Spinal cord (tissue), 10 donors: Measurements from ENCODE around the gene DPYSL5. TPM values are rescaled to one million over a fixed set of nuclear protein-coding genes. Genes with fewer than 3 reads are reported as not detected.
A peak's percentile ranks its signal among the peaks of the same experiment; 100 is the strongest.
"Not testable (repeated sequence)": the region's sequence is repeated elsewhere in the genome, so short reads cannot be mapped to it uniquely, and the experiment has no call there.

Experiments used
- DNase-seq, 6 donors: peaks; one replicate each; pipeline versions ENCODE4 v3.0.0 to v3.0.0-alpha.2; 2013 to 2015; ENCODE audit warnings: low spot score in 6 of 6, low read depth in 4 of 6
- H3K27ac ChIP-seq: one replicate; pipeline ENCODE4 v1.5.1; 2013; ENCODE audit warnings: low read depth, low read length, control low read depth
- H3K27me3 ChIP-seq: one replicate; pipeline ENCODE4 v1.6.1; 2013; ENCODE audit warnings: low read length; ENCODE audit not compliant: control insufficient read depth, insufficient read depth
- H3K36me3 ChIP-seq: one replicate; pipeline ENCODE4 v1.6.1; 2013; ENCODE audit warnings: low read length; ENCODE audit not compliant: control insufficient read depth, insufficient read depth
- H3K4me1 ChIP-seq: one replicate; pipeline ENCODE4 v1.6.1; 2013; ENCODE audit warnings: low read length; ENCODE audit not compliant: control insufficient read depth, insufficient read depth
- H3K4me3 ChIP-seq: one replicate; pipeline ENCODE4 v1.5.1; 2013; ENCODE audit warnings: low read depth, low read length, control low read depth
- H3K9me3 ChIP-seq: one replicate; pipeline ENCODE4 v1.6.1; 2013; ENCODE audit warnings: low read length; ENCODE audit not compliant: control insufficient read depth, insufficient read depth
- WGBS: methylation state at CpG from one replicate; pipeline ENCODE4 v1.1.5; 2013; ENCODE audit warnings: missing lambda C conversion rate; ENCODE audit not compliant: insufficient coverage; 5-methylcytosine and 5-hydroxymethylcytosine counted together
- polyA plus RNA-seq, 2 donors: library from polyadenylated mRNA; unstranded; fragments of 120-200 nt; gene quantifications; one replicate each; pipeline ENCODE4 v1.2.1, GENCODE V29; 2013; ENCODE audit not compliant: insufficient read length in 2 of 2
- total RNA-seq, 2 donors: library from RNA; depleted of rRNA in 1 of 2; stranded (reverse); fragments of 120-200 nt in 1 of 2; fragments of >200 nt in 1 of 2; gene quantifications; one replicate each; pipeline versions ENCODE4 v1.2.3 to v1.2.4, GENCODE V29; 2013 to 2014
- donor health status: healthy.

The DPYSL5 gene
- total and polyA plus RNA-seq, 4 donors, result 30.6 to 226 (median 141) TPM

DNA sequence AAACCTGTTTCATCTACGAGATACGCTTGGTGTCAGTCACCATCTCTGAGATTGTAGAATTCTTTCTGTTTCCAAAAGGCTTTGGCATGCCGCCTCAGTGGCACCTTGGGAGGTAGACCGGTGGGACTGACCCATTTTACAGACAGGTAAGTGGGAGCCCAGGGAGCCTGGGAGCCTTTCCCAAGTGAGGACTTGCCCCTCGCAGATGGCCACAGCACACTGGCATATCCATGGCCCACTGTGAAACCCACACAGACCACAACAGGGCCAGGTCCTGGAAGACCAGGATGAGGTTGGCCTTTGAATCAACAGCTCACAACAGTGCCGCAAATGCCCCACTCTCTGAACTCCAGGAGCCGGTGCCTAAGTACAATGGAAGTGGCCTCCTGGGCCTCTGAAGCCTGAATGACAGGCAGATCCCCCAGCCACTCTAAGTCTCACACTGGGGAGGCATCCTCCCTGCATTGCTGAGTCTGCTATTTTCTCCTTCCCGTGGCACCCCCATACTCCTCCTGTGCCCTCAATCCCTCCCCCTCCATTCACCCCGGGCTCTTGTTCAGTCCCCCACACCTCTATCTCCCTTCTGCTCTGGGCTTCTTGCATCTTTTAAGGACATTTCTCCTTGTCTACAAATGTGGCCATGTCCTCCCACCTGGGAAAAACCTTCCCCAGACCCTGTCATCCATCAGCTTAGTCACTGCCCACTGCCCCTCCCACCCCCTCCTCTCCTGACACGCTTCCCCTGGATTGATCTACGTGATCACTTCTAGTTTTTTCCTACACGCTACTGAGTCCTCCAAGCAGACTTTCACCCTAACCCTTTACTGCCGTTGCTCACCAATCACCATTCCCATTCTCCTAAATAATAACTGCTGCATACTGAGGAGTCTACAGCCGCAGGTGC lies 35.9 kb upstream of the DPYSL5 start:
- DNase-seq, result no peak
- 64% methylated on average over 14 of the region's 14 CpGs for WGBS
- Histone ChIP-seq H3K9me3 (no peaks in the 10 kb centered on the region), H3K27me3 (no peaks in the 10 kb centered on the region), H3K36me3 (no peaks in the 10 kb centered on the region), H3K27ac (no peak overlapping the region), H3K4me1 (peaks cover 5% of the 10 kb centered on the region), H3K4me3 (no peak overlapping the region)

DNA sequence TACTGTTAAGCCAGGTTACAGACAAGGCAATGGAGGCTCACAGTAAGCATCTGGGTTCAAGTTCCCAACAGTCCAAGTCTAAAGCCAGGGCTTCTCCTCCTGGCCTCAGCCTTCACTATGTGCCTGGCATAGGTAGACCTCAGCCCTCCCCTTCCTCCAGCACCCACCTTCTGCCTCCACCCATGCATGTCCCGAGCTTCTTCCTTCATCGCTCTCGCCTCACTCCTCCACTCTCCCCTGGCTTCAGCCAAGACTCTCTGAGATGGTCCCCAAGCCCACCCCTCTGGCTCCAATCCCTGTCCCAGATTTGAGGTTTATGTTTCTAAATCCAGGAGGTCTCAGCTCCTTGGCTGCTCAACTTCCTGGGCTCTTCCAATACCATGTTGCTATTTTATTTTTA lies 35.2 kb upstream of the DPYSL5 start:
- 97% methylated on average over 3 of the region's 3 CpGs for WGBS
- H3K27ac ChIP-seq, result no peak overlapping the region
- no peaks in the 10 kb centered on the region for H3K36me3 ChIP-seq
- no peaks in the 10 kb centered on the region for H3K27me3 ChIP-seq
- DNase-seq, result no peak
- peaks cover 4% of the 10 kb centered on the region for H3K4me1 ChIP-seq
- H3K4me3 ChIP-seq, result no peak overlapping the region
- H3K9me3 ChIP-seq, result no peaks in the 10 kb centered on the region

DNA sequence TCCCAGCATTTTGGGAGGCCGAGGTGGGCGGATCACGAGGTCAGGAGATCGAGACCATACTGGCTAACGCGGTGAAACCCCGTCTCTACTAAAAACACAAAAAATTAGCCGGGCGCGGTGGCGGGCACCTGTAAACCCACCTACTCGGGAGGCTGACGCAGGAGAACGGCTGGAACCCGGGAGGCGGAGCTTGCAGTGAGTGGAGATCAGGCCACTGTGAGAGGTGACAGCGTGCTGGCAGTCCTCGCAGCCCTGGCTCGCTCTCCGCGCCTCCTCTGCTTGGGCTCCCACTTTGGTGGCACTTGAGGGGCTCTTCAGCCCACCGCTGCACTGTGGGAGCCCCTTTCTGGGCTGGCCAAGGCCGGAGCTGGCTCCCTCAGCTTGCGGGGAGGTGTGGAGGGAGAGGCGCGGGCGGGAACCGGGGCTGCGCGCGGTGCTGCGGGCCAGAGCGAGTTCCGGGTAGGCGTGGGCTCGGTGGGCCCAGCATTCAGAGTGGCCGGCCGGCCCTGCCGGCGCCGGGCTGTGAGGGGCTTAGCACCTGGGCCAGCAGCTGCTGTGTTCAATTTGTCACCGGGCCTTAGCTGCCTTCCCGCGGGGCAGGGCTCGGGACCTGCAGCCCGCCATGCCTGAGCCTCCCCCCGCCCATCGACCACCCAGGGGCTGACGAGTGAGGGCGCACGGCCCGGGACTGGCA lies 33.7 kb upstream of the DPYSL5 start:
- 93% methylated on average over 43 of the region's 52 CpGs for WGBS
- not testable (repeated sequence) for H3K27me3 ChIP-seq, H3K4me3 ChIP-seq, H3K4me1 ChIP-seq, H3K9me3 ChIP-seq, H3K27ac ChIP-seq, H3K36me3 ChIP-seq, DNase-seq

DNA sequence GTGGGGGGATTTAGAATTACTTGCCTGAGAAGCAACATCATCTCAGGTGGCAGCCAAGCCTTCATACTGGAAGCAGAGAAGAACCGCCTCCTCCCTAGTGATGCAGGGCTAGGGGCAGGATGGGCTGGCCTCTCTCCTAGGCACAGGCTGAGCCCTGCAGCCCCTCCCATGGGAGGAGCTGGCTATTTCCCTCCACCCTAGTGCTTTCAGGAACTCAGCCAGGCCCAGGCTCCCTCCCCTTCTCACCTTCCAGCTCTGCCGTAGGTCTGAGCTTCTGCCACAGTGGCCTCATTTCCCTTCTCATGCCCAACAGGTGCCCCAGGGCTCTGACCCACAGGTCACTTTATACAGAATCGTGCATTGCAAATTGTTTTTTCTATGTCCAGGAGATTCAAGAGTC lies 31.0 kb upstream of the DPYSL5 start:
- H3K27me3 ChIP-seq, result no peaks in the 10 kb centered on the region
- WGBS, result 61% methylated on average over 2 of the region's 3 CpGs

DNA sequence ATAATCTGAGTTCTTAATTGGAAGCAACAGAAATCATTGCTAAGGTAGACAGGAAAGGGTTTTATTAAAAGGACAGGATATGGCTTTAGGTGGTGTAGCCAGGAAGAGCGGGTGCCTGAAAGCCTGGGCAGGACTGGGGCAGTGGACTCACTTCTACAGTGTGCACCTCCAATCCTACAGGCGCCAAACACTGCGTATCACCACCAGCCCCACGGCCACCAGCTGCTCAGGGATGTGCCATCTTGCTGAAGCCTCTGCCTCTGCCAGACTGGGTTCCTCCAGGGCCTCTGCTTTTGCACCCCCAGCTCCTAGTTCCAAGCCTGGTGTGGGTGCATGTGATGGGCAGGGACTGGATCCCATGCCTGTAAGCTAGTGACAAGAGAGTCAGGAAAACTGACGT lies 29.7 kb upstream of the DPYSL5 start:
- no peak for DNase-seq
- Histone ChIP-seq H3K27me3 (no peaks in the 10 kb centered on the region), H3K4me1 (no peaks in the 10 kb centered on the region), H3K27ac (no peak overlapping the region), H3K36me3 (no peaks in the 10 kb centered on the region), H3K9me3 (no peaks in the 10 kb centered on the region), H3K4me3 (no peak overlapping the region)
- WGBS, result 77% methylated on average over 4 of the region's 5 CpGs

More for the DNA sequence above, 31.0 kb upstream of the DPYSL5 start:
- H3K27ac ChIP-seq, result no peak overlapping the region
- H3K36me3 ChIP-seq, result no peaks in the 10 kb centered on the region
- no peaks in the 10 kb centered on the region for H3K4me1 ChIP-seq
- DNase-seq, result no peak
- no peak overlapping the region for H3K4me3 ChIP-seq
- H3K9me3 ChIP-seq, result no peaks in the 10 kb centered on the region

DNA sequence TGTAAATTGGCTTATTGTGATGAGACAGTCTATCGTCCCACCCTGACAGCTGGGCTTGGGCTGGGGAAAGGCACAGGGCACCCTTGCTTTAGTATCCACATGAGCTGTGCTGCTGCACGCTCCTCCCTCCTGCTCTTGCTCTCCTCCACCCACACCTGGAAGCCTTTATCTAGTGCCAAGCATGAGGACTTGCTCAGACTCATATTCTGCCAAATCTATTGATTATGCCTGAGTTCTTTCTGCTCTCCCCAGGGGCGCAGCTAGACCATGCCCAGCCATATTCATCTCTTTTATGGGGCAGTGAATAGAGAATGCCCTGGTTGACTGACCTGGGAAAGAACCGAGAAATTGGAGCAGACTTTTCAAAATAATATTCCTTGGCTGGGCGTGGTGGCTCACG lies 29.0 kb upstream of the DPYSL5 start:
- Histone ChIP-seq H3K4me3 (no peak overlapping the region), H3K36me3 (no peaks in the 10 kb centered on the region), H3K4me1 (no peaks in the 10 kb centered on the region), H3K27me3 (no peaks in the 10 kb centered on the region), H3K27ac (no peak overlapping the region), H3K9me3 (no peaks in the 10 kb centered on the region)
- WGBS, result 60% methylated on average over 2 of the region's 6 CpGs
- DNase-seq, result peak in 1 of 6 donors; percentile 6

DNA sequence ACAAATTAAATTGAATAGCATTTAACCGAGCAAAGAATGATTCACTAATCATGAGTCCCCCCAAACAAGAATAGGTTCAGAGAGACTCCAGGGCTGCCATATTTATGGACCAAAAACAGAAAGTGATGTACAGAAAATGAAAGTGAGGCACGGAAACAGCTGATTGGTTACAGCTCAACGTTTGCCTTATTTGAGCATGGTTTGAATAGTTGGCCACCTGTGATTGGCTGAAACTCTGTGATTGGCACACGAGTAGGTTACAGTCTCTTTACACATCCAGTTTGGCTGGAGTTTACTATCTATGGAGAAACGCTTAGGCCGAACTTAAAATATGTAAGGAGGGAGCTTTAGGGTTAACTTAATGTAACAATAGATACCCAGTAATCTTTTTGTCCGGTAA lies 27.0 kb upstream of the DPYSL5 start:
- H3K9me3 ChIP-seq, result no peaks in the 10 kb centered on the region
- H3K4me3 ChIP-seq, result no peak overlapping the region
- DNase-seq, result no peak
- WGBS, result 80% methylated on average over 2 of the region's 7 CpGs
- no peak overlapping the region for H3K27ac ChIP-seq
- H3K36me3 ChIP-seq, result no peaks in the 10 kb centered on the region
- no peaks in the 10 kb centered on the region for H3K4me1 ChIP-seq
- no peaks in the 10 kb centered on the region for H3K27me3 ChIP-seq

DNA sequence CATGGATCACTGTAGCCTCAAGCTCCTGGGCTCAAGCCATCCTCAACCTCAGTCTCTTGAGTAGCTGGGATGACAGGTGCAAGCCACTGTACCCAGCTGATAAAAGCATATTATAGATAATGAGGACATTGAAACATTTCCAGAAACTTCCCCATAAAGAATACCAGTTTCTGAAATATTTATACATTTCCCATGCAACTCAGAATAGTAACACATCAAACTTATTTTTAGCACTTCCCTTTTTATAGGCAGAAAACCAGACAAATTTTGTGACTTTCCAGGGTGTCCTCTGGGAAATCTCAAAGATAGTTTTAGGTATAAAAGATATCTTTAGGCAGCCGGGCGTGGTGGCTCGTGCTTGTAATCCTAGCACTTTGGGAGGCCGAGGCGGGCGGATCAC lies 25.1 kb upstream of the DPYSL5 start:
- Histone ChIP-seq H3K27ac (no peak overlapping the region), H3K4me3 (no peak overlapping the region), H3K27me3 (no peaks in the 10 kb centered on the region), H3K4me1 (no peaks in the 10 kb centered on the region), H3K9me3 (no peaks in the 10 kb centered on the region), H3K36me3 (no peaks in the 10 kb centered on the region)
- 90% methylated on average over 2 of the region's 6 CpGs for WGBS
- no peak for DNase-seq

DNA sequence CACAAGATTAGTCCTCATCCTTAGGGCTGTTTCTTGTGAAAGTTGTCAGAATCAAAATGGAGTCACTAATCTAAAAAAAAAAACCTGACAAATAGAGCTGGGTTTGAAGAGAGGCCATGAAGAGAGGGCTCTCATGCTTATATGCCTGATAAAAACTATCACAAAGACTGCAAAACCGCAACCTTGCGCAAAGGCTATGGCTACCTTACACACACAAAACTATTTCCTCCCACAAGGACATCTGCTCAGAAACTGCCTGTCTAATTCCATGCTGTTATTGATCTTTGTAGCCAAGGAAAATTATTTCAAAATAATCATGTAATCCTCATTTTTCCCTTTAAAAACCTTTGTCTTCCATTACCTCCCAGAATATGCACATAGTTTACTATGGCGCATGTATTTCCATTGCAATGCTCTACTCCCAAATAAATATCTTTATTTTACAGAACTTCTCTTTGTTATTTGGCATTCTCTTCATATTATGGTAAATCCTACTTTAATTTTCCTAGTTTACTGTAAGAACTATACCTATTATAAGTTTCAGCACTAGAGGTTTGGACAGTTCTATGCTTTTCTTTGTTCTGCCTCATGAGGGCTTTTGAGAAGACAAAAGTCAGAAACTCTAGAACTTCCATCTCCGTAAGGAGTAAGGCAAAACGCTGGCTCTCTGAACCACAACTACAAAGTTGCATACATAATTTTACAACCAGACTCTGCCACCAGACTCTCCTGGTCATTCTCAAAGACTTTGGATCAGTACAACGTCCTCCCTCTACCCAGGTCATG lies 9.6 kb upstream of the DPYSL5 start:
- Histone ChIP-seq H3K36me3 (no peaks in the 10 kb centered on the region), H3K9me3 (no peaks in the 10 kb centered on the region), H3K4me1 (no peaks in the 10 kb centered on the region), H3K27me3 (peaks cover 3% of the 10 kb centered on the region), H3K4me3 (no peak overlapping the region), H3K27ac (no peak overlapping the region)
- 62% methylated on average over 3 of the region's 6 CpGs for WGBS
- DNase-seq, result no peak
